Activated effector memory CD4-positive, alpha-beta T cell treated with Interleukin-2 at 50 U/mL for 16 hours (primary cell): ENCODE data around the gene KMT2B.

Source experiments
- DNase-seq: peaks from one replicate; pipeline ENCODE4 v3.0.0-alpha.2; 2020

Gene KMT2B

DNA sequence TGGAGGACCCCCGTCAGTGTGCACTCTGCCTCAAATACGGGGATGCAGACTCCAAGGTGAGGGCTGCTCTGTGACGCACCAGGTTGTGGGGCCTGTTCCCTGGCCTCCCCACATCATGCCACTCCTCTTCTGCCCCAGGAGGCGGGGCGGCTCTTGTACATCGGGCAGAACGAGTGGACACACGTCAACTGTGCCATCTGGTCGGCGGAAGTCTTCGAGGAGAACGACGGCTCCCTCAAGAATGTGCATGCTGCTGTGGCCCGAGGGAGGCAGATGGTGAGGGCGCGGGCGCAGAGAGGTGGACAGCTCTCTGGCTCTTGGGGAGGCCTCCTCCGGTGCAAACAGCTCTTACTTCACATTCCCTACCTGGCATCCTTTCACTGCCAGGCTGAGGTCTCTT is 11.2 kb downstream of the KMT2B start:
- no peak for DNase-seq

DNA sequence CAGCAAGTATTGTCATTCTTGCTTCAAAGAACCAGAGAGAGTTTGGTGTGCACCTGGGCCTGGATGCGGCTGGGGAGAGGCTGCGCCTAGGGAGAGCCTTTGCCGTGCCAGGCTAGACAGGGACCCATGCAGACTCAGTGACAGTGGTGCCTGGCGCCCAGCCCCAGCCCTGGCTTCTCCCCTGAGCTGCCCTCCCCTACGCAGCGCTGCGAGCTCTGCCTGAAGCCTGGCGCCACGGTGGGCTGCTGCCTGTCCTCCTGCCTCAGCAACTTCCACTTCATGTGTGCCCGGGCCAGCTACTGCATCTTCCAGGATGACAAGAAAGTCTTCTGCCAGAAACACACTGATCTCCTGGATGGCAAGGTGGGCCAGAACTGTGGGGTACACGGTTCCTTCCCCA is 12.0 kb downstream of the KMT2B start:
- no peak for DNase-seq

DNA sequence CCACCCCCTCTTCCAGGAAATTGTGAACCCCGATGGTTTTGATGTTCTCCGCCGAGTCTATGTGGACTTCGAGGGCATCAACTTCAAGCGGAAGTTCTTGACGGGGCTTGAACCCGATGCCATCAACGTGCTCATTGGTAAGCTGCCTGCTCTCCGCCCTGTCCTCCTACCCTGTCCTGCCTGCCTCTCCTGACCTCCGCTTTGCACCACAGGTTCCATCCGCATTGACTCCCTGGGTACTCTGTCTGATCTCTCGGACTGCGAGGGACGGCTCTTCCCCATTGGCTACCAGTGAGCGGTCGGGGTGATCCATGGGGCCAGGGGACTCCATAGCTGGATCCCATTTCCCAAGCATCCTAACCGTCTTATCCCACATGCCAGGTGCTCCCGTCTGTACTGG is 12.5 kb downstream of the KMT2B start:
- DNase-seq = no peak

DNA sequence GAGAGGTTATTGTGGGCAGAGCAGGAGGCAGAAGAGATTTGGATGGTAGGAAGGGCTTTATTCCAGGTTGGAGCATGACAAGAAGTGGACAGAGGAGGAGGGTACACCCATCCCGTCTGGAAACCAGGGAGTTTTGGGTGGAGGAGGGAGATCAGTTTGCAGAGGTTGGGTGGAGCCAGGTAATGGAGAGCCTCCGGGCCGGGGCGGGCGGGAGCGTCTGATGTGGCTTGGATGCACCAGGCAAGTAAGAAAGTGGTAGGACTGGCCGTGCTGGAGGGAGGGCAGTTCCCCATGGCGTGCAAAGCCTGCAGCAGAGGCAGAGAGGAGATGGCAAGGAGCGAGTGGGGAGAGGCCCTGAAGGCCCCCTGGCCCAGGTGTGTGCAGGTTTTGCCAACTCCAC is 13.6 kb downstream of the KMT2B start:
- no peak for DNase-seq

DNA sequence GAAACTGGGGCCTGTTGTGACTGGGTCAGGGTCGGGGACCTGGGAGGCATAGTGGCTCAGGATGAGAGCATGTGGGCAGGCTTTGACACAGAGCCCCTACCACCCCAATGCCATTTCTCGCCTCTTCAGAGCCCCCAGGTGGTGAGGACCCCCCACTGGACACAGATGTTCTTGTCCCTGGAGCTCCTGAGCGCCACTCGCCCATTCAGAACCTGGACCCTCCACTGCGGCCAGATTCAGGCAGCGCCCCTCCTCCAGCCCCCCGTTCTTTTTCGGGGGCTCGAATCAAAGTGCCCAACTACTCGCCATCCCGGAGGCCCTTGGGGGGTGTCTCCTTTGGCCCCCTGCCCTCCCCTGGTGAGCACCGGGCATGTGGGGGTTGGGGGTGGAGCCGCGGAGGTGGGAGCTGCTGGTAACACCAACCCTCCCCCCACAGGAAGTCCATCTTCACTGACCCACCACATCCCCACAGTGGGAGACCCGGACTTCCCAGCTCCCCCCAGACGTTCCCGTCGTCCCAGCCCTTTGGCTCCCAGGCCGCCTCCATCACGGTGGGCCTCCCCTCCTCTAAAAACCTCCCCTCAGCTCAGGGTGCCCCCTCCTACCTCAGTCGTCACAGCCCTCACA is 14.1 kb downstream of the KMT2B start:
- DNase-seq = no peak

DNA sequence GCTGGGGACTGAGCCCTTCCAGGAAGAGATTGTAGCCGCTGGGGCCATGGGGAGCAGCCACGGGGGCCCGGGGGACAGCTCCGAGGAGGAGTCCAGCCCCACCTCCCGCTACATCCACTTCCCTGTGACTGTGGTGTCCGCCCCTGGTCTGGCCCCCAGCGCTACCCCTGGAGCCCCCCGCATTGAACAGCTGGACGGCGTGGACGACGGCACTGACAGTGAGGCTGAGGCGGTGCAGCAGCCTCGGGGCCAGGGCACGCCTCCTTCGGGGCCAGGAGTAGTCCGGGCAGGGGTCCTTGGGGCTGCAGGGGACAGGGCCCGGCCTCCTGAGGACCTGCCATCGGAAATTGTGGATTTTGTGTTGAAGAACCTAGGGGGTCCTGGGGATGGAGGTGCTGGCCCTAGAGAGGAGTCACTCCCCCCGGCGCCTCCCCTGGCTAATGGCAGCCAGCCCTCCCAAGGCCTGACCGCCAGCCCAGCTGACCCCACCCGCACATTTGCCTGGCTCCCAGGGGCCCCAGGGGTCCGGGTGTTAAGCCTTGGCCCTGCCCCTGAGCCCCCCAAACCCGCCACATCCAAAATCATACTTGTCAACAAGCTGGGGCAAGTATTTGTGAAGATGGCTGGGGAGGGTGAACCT is 14.9 kb downstream of the KMT2B start:
- no peak for DNase-seq

DNA sequence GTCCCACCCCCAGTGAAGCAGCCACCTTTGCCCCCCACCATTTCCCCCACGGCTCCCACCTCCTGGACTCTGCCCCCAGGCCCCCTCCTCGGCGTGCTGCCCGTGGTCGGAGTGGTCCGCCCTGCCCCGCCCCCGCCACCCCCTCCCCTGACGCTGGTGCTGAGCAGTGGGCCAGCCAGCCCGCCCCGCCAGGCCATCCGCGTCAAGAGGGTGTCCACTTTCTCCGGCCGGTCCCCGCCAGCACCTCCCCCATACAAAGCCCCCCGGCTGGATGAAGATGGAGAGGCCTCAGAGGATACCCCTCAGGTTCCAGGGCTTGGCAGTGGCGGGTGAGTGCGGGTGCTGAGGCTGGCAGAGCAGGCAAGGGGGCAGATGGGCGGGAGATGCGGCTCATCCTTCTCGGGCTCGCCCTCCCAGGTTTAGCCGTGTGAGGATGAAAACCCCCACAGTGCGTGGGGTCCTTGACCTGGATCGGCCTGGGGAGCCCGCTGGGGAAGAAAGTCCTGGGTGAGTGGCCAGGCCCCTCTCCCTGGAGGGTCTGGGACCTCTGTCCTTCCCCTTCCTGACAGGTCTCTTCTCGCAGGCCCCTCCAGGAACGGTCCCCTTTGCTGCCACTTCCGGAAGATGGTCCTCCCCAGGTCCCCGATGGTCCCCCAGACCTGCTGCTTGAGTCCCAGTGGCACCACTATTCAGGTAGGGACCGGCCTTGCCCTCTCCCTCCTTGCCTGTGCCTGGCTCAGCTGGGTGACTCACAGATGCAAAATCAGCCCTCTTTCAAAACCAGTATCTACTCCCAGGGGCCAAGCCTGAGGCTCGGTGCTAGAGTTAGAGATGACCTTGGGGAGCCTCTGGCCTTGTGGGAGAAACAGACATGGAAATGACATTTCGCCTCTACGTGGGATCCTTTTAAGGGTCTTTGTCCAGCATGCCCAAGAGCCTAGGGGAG is 15.7 kb downstream of the KMT2B start:
- DNase-seq = no peak

DNA sequence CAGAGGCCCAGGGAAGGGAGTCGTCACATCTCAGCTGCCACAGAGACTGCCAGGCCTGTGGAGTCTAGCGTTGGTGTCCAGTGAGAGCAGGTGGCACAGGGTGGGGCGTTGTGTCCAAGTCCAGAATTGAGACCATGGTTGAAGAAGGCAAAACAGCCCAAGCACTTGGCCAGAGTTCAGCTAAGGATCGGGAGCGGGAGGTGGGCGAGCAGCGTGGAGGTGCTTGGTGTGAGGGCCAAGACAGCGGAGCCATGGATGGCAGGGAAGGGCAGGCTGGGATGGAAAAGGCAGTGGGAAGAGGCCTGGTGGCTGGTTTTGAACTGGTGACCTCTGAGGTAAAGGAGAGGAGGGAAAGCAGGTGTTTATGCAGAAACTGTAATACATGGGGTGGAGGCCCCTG is 16.5 kb downstream of the KMT2B start:
- no peak for DNase-seq

DNA sequence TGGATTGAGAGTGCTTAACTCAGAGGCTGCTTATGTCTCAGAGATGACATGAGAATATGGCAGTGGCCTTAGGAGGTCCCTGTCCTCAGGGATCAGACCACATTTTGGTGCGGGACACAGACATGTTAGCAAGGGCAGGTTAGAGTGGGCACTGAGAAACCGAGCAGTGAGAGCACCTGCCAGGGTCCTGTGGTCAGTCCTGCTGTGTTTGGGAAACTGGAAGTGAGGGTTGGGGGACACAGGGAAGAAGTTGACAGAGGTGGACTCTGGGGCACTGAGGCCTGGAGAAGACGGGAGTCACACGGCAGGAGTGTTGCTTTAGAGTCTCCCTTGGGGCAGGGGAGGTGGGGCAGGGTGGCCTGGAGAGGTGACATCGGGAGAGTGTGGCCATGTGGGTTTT is 17.1 kb downstream of the KMT2B start:
- DNase-seq = no peak

DNA sequence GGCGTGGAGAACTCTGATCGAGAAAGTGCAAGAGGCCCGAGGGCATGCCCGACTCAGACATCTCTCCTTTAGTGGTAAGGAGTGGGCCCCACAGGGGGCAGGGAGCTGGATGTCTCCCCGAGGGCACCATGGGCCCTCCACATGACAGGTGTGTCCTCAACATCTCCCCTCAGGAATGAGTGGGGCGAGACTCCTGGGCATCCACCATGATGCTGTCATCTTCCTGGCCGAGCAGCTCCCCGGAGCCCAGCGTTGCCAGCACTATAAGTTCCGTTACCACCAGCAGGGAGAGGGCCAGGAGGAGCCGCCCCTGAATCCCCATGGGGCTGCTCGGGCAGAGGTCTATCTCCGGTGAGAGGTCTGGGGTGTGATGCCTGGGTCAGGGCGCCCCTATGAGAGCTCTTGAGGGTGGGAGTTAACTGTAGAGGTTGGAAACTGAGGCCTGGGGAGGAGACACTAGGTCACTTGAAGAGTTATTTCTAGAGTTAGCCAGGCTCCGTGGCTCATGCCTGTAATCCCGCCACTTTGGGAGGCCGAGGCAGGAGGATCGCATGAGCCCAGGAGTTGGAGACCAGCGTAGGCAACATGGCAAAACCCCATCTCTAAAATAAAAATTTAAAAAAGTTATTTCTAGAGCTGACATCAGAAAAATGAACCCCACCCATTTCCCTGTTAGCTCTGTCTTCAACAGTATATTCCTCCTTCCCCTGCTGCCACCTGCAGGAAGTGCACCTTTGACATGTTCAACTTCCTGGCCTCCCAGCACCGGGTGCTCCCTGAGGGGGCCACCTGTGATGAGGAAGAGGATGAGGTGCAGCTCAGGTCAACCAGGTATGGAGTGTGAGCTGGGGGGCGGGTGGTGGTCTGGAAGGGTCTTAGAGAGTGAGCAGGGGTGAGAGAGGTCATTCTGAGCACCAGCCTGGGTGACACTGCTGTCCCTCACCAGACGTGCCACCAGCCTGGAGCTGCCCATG is 19.4 kb downstream of the KMT2B start:
- no peak for DNase-seq

DNA sequence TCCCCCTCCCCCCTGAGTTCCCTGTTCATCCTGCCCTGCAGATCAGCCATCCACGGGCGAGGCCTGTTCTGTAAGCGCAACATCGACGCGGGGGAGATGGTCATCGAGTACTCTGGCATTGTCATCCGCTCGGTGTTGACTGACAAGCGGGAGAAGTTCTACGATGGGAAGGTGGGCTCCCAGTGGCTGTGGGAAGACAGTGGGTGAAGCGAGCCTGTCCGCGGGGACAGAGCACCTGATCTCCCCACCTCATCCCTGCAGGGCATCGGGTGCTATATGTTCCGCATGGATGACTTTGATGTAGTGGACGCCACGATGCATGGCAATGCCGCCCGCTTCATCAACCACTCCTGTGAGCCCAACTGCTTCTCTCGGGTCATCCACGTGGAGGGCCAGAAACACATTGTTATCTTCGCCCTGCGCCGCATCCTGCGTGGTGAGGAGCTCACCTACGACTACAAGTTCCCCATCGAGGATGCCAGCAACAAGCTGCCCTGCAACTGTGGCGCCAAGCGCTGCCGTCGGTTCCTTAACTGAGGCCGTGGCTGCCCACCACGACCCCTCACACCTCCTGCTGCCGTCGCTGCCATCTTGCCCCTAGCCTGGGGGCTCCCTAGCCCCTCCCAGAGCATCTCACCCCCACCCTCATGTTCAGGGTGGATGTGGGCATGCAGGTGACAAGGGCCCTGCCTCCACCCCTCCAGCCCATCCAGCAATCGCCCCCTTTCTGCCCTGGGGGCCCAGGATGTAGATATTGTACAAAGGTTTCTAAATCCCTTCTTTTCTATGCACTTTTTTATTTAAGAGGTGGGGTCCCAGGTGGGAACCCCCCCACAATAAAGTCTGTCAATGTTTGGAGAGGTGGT is 20.5 kb downstream of the KMT2B start:
- no peak for DNase-seq

DNA sequence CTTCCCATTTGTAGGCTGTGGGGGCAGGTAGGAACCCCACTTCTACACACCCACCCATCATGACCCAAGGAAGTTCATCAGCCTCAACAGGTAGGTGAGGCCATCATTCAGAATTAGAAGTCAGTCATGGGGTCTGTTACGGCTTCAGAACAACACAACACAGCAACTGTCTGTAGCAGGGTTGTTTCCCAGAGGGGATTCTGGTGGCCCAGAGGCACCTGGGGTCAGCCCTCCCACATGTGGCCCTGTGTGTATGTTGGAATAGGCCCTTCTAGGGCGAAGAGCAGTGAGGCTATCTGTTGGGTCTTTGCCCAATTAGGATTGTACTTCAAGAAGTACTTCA is 21.1 kb downstream of the KMT2B start:
- no peak for DNase-seq

DNA sequence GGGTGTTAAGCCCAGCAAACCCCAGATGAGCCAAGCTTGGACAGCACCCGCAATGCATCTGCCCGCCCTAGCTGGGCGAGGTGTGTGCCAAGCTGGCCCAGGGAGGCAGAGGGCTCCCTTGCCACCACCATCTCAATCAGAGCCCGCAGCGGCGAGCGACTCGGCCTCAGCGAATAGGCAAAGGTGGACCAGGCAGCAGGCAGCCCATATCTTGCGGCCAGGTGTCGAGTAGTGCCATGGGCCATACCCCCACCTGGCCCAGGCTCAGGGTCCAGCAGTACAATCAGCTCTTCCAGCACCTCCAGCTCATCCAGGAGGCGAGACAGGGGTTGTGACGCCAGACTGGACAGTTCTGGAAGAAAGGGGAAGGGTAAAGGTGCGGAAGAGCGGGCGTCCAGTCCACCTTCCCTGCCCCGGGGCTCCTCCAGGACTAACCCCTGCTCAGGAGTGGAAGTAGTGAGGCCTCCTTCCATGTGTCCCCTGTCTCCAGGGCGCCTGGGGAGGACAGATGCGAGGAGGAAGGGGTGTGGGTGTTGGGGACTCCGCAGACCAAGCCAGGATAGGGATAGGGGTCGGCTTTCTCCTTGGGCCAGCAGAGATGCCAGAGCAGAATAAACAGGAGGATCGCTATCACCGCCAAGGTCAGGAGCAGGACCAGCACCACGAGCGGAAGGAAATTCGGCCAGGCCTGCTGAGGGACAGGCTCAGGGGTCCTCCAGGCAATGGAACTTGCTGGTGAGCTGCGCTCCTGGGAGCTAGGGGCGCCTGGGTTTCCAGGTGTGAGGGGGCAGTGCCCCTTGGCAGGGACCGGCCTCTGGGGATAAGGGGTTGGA is 21.7 kb downstream of the KMT2B start:
- no peak for DNase-seq

DNA sequence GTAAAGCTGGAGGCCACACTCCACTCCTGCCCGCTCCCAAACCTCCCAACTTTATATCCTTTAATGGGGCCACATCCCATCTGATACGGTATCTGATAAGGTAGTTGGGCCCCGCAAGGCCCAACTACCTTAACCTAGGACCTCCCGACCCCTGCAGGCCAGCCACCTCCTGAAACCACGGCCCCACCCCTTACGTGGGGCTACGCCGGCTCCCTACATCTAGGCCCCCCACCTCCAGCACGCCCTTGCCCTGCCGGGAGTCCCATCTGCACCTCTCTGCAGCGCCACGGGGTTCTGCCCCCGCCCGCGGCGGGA is 22.3 kb downstream of the KMT2B start:
- DNase-seq = no peak

DNA sequence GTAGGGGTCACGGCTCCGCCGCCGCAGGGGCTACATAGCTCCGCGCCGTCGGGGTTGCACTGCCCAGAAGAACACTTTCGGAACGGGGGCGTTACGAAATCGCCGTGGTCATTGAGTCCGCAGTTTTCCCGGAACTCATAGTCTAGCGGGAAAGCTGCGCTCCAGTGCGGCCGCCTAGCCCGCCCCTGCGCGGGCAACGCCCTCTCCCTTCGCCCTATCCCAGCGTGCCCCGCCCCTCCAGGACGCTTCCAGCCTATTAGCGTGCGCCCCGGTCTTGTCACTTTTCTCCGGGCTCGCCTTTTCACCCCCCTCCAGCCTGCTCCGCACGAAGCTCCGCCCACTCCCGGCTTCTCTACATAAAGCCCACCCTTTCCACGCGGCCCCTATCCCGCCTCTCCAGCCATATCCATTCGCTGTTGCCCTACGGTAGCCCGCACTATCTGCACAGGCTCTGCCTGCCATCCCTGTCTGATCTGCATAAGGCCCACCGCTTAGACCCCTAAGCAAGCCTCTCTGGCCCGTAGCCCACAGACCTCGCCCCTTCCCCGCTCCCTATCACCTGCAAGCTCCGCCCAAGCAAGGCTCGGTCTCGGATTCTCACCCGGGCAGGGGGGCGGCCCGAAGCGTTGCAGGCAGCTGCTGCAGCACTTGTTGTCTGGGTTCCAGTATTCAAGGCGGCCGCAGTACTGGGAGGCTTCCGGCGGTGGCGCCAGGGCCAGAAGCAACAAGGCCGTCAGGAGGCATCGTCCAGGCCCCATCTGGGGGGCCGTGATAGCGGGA is 22.8 kb downstream of the KMT2B start:
- DNase-seq = peak; percentile 93

DNA sequence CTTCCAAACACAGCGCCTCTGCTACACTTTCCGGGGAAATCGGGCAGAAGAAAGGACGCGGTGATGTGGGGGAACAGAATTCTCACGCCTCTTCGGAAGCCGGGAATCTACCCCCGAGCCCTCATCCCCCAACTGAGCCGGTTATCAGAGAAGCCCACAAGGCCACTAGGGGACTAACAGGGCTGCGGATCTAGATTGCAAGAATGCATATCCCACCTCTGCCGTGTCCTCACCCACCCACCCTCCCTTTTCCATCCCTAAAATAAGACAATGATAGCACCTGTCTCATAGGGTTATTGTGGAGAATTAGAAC is 23.4 kb downstream of the KMT2B start:
- peak; percentile 27 for DNase-seq

DNA sequence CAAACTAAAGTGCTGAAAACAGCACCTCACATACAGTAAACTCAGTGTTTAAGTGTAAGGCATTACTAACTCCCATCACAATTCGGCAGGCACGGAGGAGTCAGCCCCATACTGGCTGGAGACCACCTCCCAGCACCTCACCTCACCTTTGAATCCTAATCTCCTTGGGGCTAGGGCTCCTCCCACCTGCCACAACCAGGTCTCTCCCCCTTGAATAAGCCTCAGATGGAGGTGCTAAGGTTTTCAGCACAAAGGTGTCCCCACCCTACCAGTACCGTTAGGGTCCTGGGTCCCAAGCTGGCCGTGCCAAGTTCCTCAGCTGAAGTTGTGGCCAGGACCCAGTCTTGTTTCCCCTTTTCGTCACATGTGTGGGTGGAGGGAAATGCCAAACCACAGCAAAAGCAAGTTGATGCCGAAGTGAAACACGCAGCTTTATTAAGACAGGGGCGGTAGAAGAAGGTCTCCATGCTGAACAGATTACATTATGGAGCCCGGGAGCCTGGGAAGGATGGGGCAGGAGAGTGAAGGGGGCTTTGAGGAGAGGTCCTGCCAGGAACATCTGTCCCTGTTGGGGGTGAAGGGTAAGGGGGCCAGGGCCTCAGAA is 24.4 kb downstream of the KMT2B start, which contains the start of gene IGFLR1:
Gene IGFLR1, minus strand, starts transcription at position 332 of the 604 bp plus-strand sequence. CDS start 1,272 bp downstream, outside the sequence.
- DNase-seq = peak; percentile 48

DNA sequence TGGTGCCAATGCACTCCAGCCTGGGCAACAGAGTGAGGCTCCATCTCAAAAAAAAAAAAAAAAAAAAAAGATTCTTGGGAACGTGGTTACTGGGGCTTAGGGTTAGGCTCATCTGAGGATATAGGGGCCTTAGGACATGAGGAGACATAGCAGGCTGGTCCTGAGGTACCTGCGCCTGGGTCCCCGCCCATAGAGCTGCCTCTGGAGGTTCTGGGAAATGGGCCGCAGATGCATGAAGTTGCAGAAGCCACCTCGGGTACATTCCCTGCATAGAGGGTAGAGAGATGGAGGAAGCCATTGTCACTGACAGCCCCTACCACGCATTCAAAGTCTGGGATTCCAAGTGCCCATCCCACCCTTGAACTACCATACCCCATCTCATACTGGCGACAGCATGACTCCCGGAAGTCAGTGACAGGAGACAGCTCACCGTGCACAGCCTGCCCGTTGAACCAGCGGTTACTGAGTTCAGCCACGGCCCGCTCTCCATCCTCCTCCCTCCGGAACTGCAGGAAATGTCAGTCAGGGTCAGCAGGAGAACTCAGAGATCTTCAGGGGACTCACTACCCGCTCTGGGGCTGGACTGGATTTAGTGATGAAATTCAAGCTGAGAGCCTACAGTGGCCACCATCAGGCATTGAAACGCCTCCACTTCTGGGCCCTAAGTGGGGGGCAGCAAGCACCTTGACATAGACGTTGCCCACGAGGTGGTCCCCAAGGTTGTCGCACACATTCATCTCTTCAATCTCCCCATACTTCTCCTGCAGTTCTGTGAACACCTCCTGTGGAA is 26.0 kb downstream of the KMT2B start:
- no peak for DNase-seq
